HFF-Myc (cell line): Measurements from ENCODE around the gene GJB4.

Experiments
- DNase-seq: peaks from one replicate; pipeline ENCODE4 v3.0.0-alpha.2; 2011; ENCODE audit warnings: low read depth; ENCODE audit errors: extremely low read depth
- H3K4me3 ChIP-seq: replicated peaks from 2 replicates; pipeline ENCODE4 v1.5.1; 2011; ENCODE audit warnings: low read depth, mild to moderate bottlenecking, control low read depth, low read length
- CTCF ChIP-seq: IDR thresholded peaks from 2 replicates; pipeline ENCODE4 v1.5.1; 2012; ENCODE audit warnings: mild to moderate bottlenecking, low read depth, low read length, control low read depth; ENCODE audit errors: missing control alignments

GJB4 gene

GRCh38 chr1:34755961-34756360, 3.6 kb upstream of the GJB4 start:
- H3K4me3 ChIP-seq, result no peak overlapping the region
- no peak for TF ChIP-seq CTCF
- DNase-seq, result no peak

- no peak overlapping the region for H3K4me3 ChIP-seq
- TF ChIP-seq CTCF, result no peak
- no peak for DNase-seq
Observed at GRCh38 chr1:34757386-34757785, 2.2 kb upstream of the GJB4 start.

- TF ChIP-seq CTCF, result no peak
- no peak overlapping the region for H3K4me3 ChIP-seq
- no peak for DNase-seq
Observed at GRCh38 chr1:34758751-34759150, 789 bp upstream of the GJB4 start.

GRCh38 chr1:34761176-34761761, 1.7 kb downstream of the GJB4 start:
- no peak for TF ChIP-seq CTCF
- DNase-seq, result no peak
- no peak overlapping the region for H3K4me3 ChIP-seq

GRCh38 chr1:34761776-34762307, 2.3 kb downstream of the GJB4 start:
- no peak for DNase-seq
- H3K4me3 ChIP-seq, result no peak overlapping the region

GRCh38 chr1:34762474-34763141, 3.1 kb downstream of the GJB4 start:
- no peak overlapping the region for H3K4me3 ChIP-seq
- no peak for TF ChIP-seq CTCF
- DNase-seq, result no peak

More at GRCh38 chr1:34761776-34762307, 2.3 kb downstream of the GJB4 start:
- no peak for TF ChIP-seq CTCF
